GM21526 (cell line): ENCODE data around the gene ARFGAP2.

ENCODE experiments used
- ATAC-seq: cut with Tn5 transposase; IDR thresholded peaks from one replicate; pipeline ENCODE4 v1.9.1; 2021; ENCODE audit warnings: moderate library complexity; ENCODE audit not compliant: unreplicated experiment, low FRiP score

Gene ARFGAP2

GRCh38 chr11:47188259-47188658 lies 11.6 kb upstream of the ARFGAP2 start:
- ATAC-seq = no peak

GRCh38 chr11:47187723-47188122 lies 11.0 kb upstream of the ARFGAP2 start:
- no peak for ATAC-seq

GRCh38 chr11:47186700-47187695 lies 10.3 kb upstream of the ARFGAP2 start:
- no peak for ATAC-seq

GRCh38 chr11:47186076-47186699 lies 9.5 kb upstream of the ARFGAP2 start, which contains the start of gene PACSIN3:
Gene PACSIN3 (minus strand): TSS chr11:47186434. CDS start chr11:47182727, 3,707 bp downstream.
- ATAC-seq = no peak

- no peak for ATAC-seq
Observed at GRCh38 chr11:47185305-47186075, 8.8 kb upstream of the ARFGAP2 start.

GRCh38 chr11:47184711-47185304 lies 8.1 kb upstream of the ARFGAP2 start:
- ATAC-seq = no peak

- no peak for ATAC-seq
Observed at GRCh38 chr11:47183969-47184368, 7.3 kb upstream of the ARFGAP2 start.

- ATAC-seq = no peak
Observed at GRCh38 chr11:47183031-47183856, 6.6 kb upstream of the ARFGAP2 start.

GRCh38 chr11:47182380-47182779 lies 5.7 kb upstream of the ARFGAP2 start:
- ATAC-seq = no peak

GRCh38 chr11:47181271-47181670 lies 4.6 kb upstream of the ARFGAP2 start:
- no peak for ATAC-seq

GRCh38 chr11:47180006-47180787 lies 3.5 kb upstream of the ARFGAP2 start:
- ATAC-seq = no peak

- no peak for ATAC-seq
Observed at GRCh38 chr11:47179655-47179991, 2.9 kb upstream of the ARFGAP2 start.

- ATAC-seq = no peak
Observed at GRCh38 chr11:47178737-47179654, 2.3 kb upstream of the ARFGAP2 start.

GRCh38 chr11:47178316-47178715 lies 1.6 kb upstream of the ARFGAP2 start:
- ATAC-seq = no peak

GRCh38 chr11:47177846-47178245 lies 1.2 kb upstream of the ARFGAP2 start:
- no peak for ATAC-seq

- peak; percentile 41 for ATAC-seq
Observed at GRCh38 chr11:47177229-47177845, 658 bp upstream of the ARFGAP2 start.

GRCh38 chr11:47175746-47176327 lies 842 bp downstream of the ARFGAP2 start:
- peak; percentile 11 for ATAC-seq
